Right cardiac atrium (tissue), 5 donors: ENCODE measurements around the gene GOLM1. TPM values are rescaled to one million over a fixed set of nuclear protein-coding genes. Genes with fewer than 3 reads are reported as not detected.

Experiments used
- ATAC-seq, 2 donors: fragments of 200-7000 bp; cut with Tn5 transposase; one replicate each; pipeline versions ENCODE4 v1.8.0 to v1.9.1; 2020; ENCODE audit warnings: moderate library complexity in 2 of 2, mild to moderate bottlenecking in 1 of 2
- DNase-seq, 3 donors: peaks; one replicate each; pipeline ENCODE4 v3.0.0-alpha.2; 2020
- H3K27ac ChIP-seq: one replicate; pipeline ENCODE4 v1.5.1; 2013; ENCODE audit warnings: mild to moderate bottlenecking, low read length, control low read depth, moderate library complexity
- H3K27me3 ChIP-seq: one replicate; pipeline ENCODE4 v1.6.1; 2013; ENCODE audit not compliant: control insufficient read depth, insufficient read depth
- H3K4me1 ChIP-seq: one replicate; pipeline ENCODE4 v1.6.1; 2013; ENCODE audit warnings: low read length; ENCODE audit not compliant: control insufficient read depth, insufficient read depth
- H3K4me3 ChIP-seq: one replicate; pipeline ENCODE4 v1.5.1; 2013; ENCODE audit warnings: low read length, control low read depth
- H3K9me3 ChIP-seq: one replicate; pipeline ENCODE4 v1.6.1; 2013; ENCODE audit warnings: low read length; ENCODE audit not compliant: control insufficient read depth
- WGBS: extraction: QIAGEN DNeasy Blood & Tissue Kit; methylation state at CpG from one replicate; pipeline ENCODE4 v1.1.7; 2013; 5-methylcytosine and 5-hydroxymethylcytosine counted together
- intact Hi-C, 4 donors: fragments of 100-400 bp; cut with DNase I; formaldehyde crosslinking; loops; one replicate each; pipeline versions ENCODE4 v1.11.0 to v1.14.0; 2022 to 2023
- polyA plus RNA-seq: library from polyadenylated mRNA; stranded (reverse); fragments of 200-250 nt; gene quantifications from one replicate; pipeline ENCODE4 v1.2.3, GENCODE V29; 2013
- total RNA-seq, 4 donors: library from RNA; stranded (reverse); fragmentation: NEBNext Ultra II Directional; extraction: Animal tissue kit (Norgen Biotek cat#: 25700); gene quantifications; one replicate each; pipeline ENCODE4 v1.2.1, GENCODE V29; 2021
- donor health status: healthy with polysubstance abuse.
- donor health status: DM: no; HTN: yes; CAD: no.
- donor health status: DM: no; HTN: no; CAD: no.
- donor health status: DM: no; HTN: yes; CAD: no; lungs with severe emphysema.
- donor health status: DM: yes; HTN: yes; CAD: no.

GOLM1 gene
- total and polyA plus RNA-seq, 5 donors: 3.8 to 12.9 (median 6.1) TPM

DNA sequence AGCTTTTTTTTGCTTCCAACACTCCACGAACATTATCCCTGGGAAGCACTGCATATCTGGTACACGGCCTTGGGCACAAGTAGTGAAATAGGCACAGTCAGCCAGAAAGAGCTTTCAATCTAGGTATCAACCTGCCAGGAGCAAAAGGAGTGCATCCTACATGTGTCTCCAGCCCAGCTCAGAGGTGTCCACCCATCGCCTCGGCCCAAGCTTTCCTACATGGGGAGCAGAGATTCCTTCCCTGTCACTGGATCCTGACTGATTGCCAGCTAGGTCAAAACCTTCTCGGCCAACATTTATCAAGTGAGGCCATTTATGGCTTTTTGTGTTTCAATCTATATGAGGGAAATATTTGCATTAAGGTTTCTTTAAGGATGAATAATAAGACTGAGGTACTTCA, 55.8 kb downstream of the GOLM1 start:
- H3K4me3 ChIP-seq: no peak overlapping the region
- WGBS: 94% methylated on average over 5 of the region's 5 CpGs
- no peak overlapping the region for H3K27ac ChIP-seq
- H3K9me3 ChIP-seq: no peaks in the 10 kb centered on the region
- intact Hi-C loops: no loop called here
- DNase-seq (no peak), ATAC-seq (no peak)
- no peaks in the 10 kb centered on the region for H3K4me1 ChIP-seq
- H3K27me3 ChIP-seq: no peaks in the 10 kb centered on the region

DNA sequence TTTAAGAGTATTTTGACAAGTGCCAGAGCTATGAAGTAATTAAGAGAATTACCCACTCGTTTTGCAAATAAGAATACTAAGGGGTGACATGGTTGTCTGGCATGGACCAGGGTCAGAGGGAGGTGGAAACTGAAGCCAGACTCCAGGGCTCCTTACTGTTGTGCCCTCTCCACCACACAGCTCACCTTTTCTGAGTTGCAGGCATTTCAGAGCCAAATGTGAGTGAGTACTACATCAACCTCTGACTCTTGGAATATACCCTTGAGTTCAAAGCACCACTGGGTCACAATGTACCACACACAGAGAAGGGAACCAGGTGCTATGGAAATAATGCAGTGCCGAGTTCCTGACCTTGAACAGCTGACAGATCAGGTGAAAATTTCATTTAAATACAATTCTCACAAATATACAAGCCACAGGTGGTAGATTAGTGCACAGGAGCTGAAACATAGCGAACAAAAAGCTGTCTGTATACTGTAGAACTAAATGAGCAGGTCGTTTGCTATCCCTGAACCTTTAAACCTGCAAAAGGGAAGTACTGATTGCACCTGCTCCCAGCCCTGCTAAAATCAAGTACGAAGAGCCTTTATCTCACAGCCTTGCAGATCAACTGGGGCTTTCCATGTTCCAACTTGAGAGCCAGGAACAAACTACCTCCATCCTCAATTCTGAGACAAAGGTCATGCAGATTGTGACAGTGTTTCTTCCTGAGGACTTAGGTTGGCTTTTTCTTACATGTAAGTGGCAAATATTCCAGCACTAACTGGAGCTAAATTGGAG, 57.0 kb downstream of the GOLM1 start:
- ATAC-seq (no peak), DNase-seq (no peak)
- no peaks in the 10 kb centered on the region for H3K4me1 ChIP-seq
- H3K27ac ChIP-seq: no peak overlapping the region
- no peaks in the 10 kb centered on the region for H3K9me3 ChIP-seq
- no peak overlapping the region for H3K4me3 ChIP-seq
- H3K27me3 ChIP-seq: no peaks in the 10 kb centered on the region
- 77% methylated on average over 5 of the region's 5 CpGs for WGBS
- intact Hi-C loops: no loop called here

DNA sequence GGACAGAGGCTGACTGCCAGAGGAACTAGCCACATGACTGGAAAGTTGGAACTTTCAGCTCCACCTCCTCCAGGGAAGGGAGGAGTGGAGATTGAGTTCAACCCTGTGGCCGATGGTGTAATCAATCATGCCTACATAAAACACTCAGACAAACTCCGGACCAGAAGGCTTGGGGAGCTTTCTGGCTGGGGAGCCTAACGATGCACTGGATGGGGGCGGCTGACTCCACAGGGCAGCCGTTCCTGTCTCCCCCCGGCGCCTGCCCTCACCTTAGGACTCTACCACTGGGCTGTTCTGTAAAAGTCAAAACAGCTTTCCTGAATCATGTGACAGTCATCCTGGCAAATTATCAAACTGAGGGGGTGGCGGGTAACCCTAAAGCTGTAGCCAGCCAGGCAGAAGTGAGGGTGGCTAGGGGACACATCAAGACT, 58.0 kb downstream of the GOLM1 start:
- WGBS: 63% methylated on average over 8 of the region's 8 CpGs
- H3K27ac ChIP-seq: no peak overlapping the region
- no peaks in the 10 kb centered on the region for H3K27me3 ChIP-seq
- no peaks in the 10 kb centered on the region for H3K9me3 ChIP-seq
- no peaks in the 10 kb centered on the region for H3K4me1 ChIP-seq
- no peak overlapping the region for H3K4me3 ChIP-seq
- ATAC-seq (peak; percentile 16 to 38), DNase-seq (no peak)
- intact Hi-C loops: no loop called here

DNA sequence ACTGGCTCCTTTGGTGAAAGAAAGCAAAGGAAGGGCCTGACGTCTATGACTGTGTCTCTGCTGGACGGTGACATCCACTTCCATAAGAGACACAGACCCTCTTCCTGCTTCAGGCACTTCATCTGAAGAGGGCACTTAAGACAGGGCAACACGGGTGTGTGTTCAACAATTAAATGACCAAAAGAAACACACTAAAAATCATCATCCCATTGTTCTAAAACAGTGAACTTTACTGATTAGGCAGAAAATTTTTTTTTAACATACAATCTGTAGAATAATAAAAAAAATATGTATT, 58.5 kb downstream of the GOLM1 start:
- WGBS: 48% methylated on average over 3 of the region's 3 CpGs
- no peak overlapping the region for H3K4me3 ChIP-seq
- ATAC-seq (no peak), DNase-seq (no peak)
- H3K4me1 ChIP-seq: no peaks in the 10 kb centered on the region
- no peaks in the 10 kb centered on the region for H3K9me3 ChIP-seq
- H3K27me3 ChIP-seq: no peaks in the 10 kb centered on the region
- intact Hi-C loops: no loop called here
- H3K27ac ChIP-seq: no peak overlapping the region

DNA sequence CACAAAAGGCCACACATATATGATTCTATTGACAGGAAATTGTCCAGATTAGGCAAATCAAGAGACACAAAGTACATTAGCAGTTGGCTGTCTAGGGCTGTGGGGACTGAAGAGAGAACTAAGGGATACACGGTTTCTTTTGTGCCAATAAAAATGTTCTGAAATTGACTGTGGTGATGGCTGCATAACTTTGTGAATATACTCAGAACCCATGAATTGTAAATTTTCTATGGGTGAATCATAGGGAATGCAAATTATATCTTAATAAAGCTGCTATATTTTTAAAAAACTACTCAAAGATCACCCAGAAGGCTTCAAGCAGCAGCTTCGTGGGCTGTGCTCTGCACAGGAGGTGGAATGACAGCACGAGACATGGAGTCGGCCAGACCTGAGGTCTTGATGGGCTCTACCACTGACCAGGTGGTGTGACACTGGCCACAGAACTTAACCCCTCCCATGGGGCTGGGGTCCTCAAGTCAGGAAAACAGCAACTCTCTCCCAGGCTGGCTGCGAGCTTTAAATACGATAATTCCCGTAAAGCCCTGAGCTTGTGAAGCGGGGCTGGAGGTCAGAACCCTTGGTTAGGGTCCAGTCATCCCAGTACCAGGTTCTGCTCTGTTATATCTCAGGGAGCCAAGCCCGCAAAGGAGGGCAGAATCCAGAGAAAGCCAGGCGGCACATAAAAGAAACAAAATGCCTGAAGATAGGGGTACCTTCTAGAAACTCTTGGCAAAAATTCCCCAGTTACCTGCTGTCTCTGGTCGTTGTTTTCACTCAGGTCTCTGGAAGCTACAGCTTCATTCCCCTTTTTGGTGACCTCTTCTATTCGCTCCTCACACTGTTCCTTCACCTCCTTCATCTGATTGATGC, 59.1 kb downstream of the GOLM1 start:
- H3K27me3 ChIP-seq: no peaks in the 10 kb centered on the region
- ATAC-seq (no peak), DNase-seq (no peak)
- no peak overlapping the region for H3K27ac ChIP-seq
- no peaks in the 10 kb centered on the region for H3K4me1 ChIP-seq
- H3K9me3 ChIP-seq: no peaks in the 10 kb centered on the region
- H3K4me3 ChIP-seq: no peak overlapping the region
- WGBS: 94% methylated on average over 12 of the region's 12 CpGs
- intact Hi-C loops: no loop called here

DNA sequence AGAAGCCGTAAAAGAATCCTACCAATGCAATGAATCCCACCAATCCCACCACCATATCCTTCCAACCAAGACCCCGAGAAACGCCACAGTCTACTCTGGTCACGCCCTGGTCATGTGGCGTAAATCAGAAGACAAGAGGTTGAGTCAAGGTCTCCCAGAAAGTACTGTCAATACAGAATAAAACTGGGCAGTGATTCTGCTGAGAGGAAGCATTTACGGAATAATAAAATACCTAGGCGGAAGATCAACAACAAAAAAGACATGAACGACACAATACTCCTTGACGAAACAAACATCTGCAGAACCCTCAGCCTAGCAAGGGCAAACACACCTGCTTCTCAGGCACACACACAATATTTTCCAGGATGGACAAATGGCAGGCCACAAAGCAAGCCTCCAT, 62.8 kb downstream of the GOLM1 start:
- intact Hi-C loops: no loop called here
- no peak overlapping the region for H3K27ac ChIP-seq
- 96% methylated on average over 9 of the region's 9 CpGs for WGBS
- no peaks in the 10 kb centered on the region for H3K9me3 ChIP-seq
- H3K4me3 ChIP-seq: no peak overlapping the region
- H3K27me3 ChIP-seq: no peaks in the 10 kb centered on the region
- ATAC-seq (no peak), DNase-seq (no peak)
- H3K4me1 ChIP-seq: no peaks in the 10 kb centered on the region

DNA sequence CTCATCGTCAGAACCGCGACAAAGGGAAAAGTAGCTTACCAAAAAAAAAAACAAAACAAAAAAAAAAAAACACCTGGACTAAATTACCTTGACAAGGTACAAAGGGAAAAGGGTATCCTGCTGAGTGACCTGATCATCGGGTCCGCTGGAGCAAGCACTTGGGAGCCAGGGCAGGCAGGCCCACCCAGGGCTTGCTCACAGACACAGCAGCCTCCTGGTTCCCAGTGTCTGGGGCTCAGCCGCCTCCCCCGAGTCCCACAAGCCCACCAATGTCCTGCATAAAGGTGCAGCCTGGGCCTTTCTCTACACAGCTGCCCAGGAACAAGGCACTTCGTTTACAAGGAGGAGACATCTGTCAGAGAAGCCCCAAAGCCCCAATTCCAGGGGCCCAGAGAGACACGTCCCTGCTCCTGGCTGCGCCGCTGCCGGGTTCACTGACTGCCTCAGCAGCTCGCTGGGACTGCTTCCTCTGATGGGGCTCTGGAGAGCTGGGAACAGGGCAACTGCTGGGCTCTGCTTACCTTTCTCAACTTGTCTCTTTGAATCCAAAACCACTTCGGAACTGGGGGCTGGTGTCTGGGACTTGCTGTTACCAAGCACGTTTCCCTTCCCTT, 63.4 kb downstream of the GOLM1 start:
- Histone ChIP-seq H3K4me1 (no peaks in the 10 kb centered on the region), H3K27me3 (no peaks in the 10 kb centered on the region), H3K4me3 (no peak overlapping the region), H3K27ac (no peak overlapping the region), H3K9me3 (no peaks in the 10 kb centered on the region)
- no peak for DNase-seq
- WGBS: 93% methylated on average over 15 of the region's 15 CpGs
- intact Hi-C loops: no loop called here
- ATAC-seq: peak in 1 of 2 donors; percentile 12

DNA sequence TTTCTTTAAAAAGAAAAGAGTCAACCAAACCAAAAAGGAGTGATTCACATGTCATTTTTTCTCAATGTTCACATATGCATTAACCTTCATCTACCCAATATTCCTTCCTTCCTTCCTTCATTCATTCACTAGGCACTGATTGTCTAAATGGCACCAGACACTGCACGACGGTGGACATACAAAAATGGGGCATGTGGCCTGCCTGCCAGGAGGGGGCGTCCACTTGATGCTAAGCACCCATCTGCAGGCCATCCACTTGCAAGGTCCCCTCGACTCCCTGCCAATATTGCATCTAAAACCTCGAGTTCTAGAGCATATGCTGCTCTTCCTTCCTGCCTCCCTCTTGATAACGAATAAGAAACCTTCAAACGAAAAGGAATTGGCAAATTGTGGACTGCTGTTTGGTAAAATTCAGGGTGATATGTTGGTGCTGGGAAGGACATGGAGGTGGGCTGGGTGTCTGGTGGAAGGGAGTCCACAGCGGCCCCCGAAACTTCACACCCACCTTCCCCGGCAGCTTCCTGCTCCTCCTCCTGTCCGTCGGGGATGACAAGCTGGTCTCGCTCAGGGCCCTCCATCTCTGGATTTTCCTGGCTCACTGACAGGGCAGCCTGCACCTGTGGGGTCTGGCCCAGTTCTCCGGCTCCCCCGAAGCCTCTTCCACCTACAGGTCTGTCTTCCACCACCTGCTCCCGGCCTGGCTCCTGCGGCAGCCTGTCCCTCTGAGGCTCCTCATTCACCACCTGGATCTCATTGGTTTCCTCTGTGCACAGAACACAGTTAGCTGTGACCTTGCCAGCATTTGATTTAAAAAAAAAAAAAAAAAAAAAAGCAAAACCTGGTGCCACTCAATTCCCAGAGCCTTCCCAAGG, 64.3 kb downstream of the GOLM1 start:
- H3K27me3 ChIP-seq: no peaks in the 10 kb centered on the region
- WGBS: 79% methylated on average over 17 of the region's 17 CpGs
- no peak overlapping the region for H3K27ac ChIP-seq
- H3K9me3 ChIP-seq: no peaks in the 10 kb centered on the region
- ATAC-seq: peak in 1 of 2 donors; percentile 56
- intact Hi-C loops: no loop called here
- no peak overlapping the region for H3K4me3 ChIP-seq
- H3K4me1 ChIP-seq: no peaks in the 10 kb centered on the region
- no peak for DNase-seq

DNA sequence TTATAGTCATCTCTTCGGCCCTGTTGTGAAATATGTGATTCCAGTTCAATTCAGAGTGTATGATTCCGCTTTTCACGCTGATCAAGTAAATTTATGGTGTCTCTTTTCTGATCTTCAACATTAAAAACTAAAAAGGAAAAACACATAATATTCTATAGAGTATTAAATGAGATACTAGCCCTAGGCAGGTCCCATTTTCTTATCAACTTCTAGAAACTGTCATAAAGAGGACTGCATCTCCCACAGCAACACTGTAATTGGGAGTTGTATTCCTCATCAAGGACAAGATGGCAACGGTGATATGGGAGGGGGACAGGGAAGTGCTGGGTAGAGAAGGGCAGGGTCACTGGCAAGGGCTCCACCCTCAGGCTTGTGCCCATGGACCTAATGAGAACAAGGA, 71.6 kb downstream of the GOLM1 start:
- DNase-seq (no peak), ATAC-seq (no peak)
- 98% methylated on average over 4 of the region's 4 CpGs for WGBS
- Histone ChIP-seq H3K27me3 (no peaks in the 10 kb centered on the region), H3K27ac (no peak overlapping the region), H3K4me1 (no peaks in the 10 kb centered on the region), H3K9me3 (no peaks in the 10 kb centered on the region), H3K4me3 (no peak overlapping the region)
- intact Hi-C loops: no loop called here

DNA sequence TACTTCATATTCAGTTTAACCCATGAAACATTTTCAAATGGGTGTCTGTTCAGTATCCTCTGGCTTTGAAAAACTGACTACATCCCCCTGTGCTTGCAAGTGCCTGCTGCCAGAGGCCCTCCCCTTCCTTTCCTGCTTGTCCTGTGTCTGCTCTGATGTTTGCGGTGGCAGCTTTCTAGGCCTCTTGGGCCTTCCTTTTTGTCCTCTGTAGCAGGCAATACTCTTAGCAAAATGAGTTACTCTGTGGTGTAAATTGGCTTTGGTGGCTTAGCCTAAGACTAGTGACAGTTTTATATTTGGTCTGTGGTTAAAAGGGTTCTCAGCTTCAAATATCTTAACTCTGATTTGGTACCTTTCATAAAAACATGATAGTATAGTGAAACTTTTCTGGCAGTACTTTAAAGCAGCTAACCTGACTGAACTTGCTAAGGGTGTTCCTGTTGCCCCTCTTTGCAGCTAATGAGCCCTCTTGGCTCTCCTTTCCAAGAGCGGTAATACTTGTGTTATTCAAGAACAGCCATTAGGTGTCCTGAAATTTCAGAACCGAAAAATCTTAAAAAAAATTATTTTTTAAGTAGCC, 76.6 kb downstream of the GOLM1 start:
- Histone ChIP-seq H3K27me3 (no peaks in the 10 kb centered on the region), H3K9me3 (no peaks in the 10 kb centered on the region), H3K27ac (no peak overlapping the region), H3K4me3 (no peak overlapping the region), H3K4me1 (no peaks in the 10 kb centered on the region)
- intact Hi-C loops: no loop called here
- no peak for ATAC-seq
- DNase-seq: no peak
- WGBS: 59% methylated on average over 3 of the region's 3 CpGs
